Measurements from ENCODE around the gene LRCH4.
A peak's percentile ranks its signal among the peaks of the same experiment; 100 is the strongest.

Gene LRCH4

DNA sequence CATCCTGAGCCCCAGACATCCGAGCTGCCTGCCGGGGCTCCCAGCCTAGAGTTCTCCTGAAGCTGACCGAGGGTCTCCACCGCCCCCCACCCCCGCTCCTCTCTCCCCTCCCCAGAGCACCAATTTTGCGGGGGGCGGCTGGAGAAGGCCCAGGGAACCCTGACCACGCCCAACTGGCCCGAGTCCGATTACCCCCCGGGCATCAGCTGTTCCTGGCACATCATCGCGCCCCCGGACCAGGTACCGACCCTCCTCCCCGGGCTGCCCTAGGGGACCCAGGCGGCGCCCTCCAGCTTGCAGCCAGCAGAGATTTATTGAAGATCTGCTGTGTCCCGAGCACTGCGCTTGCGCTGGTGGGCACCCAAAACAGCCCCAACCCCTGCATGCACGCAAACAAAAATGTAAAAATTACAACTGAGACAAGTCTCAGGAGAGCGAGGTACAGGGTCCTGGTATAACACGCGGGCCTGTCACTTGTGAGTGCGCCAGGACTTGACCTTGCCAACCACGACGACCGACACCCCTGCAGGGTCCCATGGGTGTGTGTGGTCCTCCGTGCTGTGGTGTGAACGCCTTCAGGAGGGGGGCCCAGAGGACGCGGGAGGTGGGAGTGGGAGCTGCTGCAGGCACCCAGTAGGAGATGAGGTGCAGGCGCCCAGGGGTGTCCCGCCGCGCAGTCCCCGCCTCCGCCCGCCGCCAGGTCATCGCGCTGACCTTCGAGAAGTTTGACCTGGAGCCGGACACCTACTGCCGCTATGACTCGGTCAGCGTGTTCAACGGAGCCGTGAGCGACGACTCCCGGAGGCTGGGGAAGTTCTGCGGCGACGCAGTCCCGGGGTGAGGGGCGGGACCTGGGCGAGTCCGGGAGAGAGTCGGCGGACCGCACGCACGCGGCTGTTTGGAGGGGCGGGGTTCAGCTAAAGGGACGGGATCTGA, 19.3 kb upstream of the LRCH4 start:
- H3K4me3 ChIP-seq (ENCODE audit: low read depth, low read length), result peak overlapping the region; percentile 21

DNA sequence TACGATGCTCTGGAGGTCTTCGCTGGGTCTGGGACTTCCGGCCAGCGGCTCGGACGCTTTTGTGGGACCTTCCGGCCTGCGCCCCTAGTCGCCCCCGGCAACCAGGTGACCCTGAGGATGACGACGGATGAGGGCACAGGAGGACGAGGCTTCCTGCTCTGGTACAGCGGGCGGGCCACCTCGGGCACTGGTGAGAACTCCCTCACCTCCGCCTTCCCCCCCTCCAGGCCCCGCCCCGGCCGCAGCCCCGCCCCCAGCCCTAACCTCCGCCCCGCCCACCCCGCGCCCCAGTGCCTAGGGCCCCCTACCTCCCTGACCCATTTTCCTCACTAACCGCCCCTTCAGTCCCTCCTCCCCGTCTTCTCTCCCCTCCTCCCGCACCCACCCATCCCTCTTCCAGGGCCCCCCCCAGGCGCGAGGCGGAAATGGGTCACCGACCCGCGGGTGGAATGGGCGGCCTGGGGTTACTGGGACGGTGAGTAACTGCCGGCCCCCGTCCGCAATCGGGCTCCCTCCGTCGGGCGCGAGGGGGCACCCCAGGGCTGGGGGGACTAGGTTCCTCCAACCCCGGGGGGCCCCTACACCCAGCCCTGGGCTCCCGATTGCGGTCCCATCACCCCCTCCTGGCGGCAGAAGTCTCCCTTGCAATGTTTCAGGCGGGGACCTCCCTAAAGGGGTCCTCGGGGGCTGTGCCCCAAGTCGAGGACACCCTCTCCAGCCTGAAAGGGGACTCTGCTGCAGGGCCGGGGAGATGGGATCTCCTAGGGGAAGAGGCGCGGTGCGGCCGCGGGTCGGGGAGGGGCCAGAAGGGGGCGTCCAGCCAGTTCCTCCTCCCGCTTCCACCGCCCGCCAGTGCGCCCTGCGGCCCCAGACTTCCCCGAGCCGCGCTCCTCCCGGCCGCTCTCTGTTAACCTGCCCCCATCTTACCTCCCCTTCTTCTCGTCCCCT, 18.4 kb upstream of the LRCH4 start:
- peak overlapping the region; percentile 56 for H3K4me3 ChIP-seq (ENCODE audit: low read depth, low read length)

DNA sequence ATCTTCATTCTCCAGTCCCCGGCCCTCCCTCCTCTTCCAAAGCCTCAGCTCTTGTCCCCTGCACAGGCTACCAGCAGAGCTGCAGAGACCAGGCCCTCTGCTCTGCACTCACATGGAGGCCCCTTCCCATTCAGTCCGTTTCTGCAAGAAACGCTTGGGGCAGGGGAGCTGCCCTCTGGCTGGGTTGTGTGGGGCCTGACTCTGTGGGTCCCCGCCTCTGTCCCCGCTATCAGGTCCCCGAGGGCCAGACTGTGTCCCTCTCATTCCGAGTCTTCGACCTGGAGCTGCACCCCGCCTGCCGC, 17.7 kb upstream of the LRCH4 start:
- peak overlapping the region; percentile 56 for H3K4me3 ChIP-seq (ENCODE audit: low read depth, low read length)

DNA sequence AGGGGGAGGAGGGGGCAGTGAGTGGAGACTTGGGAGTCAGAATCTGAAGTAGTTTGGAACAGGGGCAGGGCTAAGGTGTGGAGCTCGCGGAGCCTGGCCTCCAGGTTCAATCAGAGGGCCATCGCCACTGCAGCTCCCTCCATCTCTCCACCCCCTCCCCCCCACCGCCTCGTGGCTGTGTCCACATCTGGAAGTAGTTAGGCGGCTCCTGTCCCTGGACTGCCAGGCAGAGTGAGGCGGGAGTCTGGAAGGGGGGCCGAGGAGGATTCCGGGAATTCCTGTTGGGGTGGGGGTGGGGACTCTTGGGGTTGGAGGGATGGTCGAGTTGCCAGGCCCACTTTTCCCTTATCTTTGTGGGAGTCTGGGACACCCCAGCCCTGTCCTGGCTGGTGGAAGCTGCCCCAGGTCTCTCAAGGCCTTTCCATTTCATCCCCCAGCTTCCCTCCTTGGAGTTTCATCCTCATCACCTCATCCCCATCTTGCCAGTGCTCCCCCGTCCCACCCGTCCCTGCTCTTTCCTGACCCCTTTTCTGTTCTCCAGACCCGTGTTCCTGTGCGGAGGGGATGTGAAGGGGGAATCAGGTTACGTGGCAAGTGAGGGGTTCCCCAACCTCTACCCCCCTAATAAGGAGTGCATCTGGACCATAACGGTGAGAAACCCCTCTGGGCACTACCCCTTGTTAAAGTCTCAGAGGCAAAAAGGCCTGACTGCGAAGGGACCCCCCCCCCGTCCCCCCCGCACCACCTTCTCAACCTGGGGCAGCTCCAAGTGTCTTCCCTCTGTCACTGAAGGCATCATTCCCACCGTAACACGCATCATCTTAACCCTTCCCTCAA, 17.2 kb upstream of the LRCH4 start:
- peak overlapping the region; percentile 56 for H3K4me3 ChIP-seq (ENCODE audit: low read depth, low read length)

DNA sequence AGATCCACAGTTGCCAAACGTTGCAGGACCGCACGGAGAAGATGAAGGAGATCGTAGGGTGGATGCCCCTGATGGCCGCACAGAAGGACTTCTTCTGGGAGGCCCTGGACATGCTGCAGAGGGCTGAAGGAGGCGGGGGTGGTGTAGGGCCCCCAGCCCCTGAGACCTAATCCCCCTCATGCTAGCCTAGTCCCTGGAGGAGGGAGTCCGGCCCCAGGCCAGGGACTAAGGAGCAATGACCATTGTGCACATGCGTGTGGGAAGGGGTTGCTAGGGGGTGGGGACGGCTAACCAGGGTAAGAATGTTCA, 14.8 kb upstream of the LRCH4 start:
- H3K4me3 ChIP-seq (ENCODE audit: low read depth, low read length), result no peak overlapping the region

DNA sequence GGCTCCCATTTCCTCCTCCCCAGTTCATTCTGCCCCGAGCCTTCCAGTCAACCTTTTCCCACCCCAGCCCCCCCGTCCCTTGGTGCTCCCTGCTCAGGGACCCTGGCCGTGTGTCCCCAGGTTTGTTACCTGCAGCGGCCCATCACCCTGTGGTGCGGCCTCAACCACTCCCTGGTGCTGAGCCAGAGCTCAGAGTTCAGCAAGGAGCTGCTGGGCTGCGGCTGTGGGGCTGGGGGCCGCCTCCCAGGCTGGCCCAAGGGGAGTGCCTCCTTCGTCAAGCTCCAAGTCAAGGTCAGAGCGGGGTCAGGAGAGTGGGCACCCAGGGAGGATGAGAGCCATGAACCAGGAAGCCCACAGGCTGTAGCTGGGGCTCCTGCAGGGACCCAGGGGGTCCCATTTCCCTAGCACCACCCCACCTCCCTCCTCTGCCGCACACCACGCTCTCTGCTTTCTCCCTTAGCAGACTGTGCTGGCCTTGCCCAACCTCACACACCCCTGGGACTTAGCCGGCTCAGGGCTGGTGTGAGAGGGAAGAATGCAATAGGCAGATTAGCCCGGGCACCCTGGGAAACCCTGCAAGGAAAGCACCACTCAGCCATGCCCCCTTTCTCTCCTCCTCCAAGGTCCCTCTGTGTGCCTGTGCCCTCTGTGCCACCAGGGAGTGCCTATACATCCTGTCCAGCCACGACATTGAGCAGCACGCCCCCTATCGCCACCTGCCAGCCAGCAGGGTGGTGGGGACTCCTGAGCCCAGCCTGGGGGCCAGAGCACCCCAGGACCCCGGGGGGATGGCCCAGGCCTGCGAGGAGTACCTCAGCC, 14.2 kb upstream of the LRCH4 start:
- H3K4me3 ChIP-seq (ENCODE audit: low read depth, low read length), result no peak overlapping the region

DNA sequence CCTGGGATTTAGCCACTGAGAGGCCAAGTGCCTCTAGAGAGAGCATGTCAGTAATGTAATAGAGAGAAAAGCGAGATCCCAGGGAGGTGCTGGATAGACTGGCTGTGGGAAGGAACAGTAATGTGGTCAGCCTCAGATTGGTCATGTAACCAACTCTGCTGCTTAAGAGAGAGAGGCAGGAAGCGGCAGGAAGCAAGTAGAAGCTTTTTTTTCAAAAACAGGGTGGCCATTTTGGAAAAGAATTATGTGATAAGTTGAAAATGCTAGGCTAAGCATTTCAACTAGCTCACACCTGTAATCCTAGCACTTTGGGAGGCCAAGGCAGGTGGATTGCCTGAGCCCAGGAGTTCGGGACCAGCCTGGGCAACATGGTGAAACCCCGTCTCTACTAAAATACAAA, 12.5 kb upstream of the LRCH4 start:
- H3K4me3 ChIP-seq (ENCODE audit: low read depth, low read length), result no peak overlapping the region

DNA sequence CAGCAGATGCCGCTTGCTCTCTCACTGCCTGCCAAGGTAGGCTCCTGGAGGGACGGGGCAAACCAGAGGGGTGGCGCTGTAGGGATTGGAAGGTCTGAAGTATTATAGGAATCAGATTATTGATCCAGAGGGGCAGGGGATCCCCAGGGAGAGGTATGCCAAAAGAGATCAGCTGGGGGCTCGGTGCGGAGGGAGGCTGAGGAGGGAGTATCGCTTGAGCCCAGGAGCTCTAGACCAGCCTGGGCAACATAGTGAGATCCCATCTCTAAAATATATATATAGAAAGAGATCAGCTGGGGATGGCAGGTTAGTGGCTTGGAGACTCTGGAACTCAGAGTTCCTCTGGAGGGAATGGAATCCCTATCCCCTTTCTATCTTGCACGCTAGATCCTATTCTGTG, 9.3 kb upstream of the LRCH4 start:
- H3K4me3 ChIP-seq (ENCODE audit: low read depth, low read length), result no peak overlapping the region

DNA sequence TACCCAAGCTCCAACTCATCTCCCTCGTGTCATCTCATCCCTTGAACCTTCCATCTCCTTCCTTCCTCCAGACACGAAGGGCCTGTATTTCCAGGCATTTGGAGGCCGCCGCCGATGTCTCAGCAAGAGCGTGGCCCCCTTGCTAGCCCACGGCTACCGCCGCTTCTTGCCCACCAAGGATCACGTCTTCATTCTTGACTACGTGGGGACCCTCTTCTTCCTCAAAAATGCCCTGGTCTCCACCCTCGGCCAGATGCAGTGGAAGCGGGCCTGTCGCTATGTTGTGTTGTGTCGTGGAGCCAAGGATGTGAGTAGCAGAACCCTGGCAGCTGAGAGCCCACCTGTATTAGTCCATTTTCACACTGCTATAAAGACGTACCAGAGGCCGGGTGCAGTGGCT, 5.7 kb upstream of the LRCH4 start:
- no peak overlapping the region for H3K4me3 ChIP-seq (ENCODE audit: low read depth, low read length)

DNA sequence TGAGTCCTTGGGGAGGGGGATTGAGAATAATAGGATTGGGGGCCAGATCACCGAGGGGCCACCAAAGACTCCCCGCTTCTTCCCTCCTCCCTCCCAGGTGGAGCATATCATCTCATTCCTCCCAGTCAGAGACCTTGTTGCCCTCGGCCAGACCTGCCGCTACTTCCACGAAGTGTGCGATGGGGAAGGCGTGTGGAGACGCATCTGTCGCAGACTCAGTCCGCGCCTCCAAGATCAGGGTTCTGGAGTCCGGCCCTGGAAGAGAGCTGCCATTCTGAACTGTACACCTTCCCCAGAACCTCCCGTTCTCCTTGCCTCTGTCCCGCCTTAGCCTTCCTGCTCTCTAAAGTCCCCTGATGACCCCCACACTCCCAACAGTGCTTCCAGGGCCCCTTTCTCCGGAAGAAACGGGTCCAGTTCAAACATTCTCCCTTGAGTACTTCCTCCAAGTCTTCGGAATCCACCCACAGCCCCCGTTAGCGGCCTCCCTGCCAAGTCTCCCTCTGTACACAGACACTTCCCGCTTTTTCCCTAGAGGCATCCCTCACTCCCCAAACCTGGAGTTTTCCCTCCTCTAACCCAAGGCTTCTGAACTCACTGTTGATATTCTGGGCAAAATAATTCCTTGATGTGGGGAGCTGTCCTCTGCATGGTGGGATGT, 4.3 kb upstream of the LRCH4 start:
- no peak overlapping the region for H3K4me3 ChIP-seq (ENCODE audit: low read depth, low read length)

DNA sequence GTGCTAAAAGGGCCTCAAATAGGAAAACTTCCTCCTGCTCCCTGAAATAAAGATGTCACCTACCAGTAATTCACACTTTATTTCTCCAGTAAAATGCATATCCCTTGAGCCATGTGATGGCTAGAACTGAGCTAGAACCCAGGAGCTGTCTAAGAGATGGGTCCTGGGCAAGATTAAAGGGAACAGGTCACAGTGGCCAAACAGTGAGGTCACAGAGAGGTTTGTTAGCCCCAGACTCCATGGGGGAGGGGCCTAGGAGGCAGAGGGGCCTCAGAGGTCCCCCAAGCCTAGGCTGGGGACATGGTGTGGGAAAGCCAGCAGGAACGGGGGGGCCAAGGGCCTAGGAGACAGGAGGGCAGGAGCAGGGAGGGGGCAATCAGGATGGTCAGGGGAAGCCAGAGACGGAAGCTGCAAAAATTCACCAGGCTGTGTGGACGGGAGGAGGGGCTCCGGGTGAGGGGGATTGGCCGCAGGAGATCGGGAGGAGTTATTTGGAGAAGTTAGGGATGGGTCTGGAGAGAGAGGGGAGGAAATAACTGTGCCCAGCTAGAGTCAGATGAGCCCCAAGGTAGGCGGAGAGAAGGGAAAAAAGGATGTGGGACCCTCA, 3.5 kb upstream of the LRCH4 start:
- no peak overlapping the region for H3K4me3 ChIP-seq (ENCODE audit: low read depth, low read length)

DNA sequence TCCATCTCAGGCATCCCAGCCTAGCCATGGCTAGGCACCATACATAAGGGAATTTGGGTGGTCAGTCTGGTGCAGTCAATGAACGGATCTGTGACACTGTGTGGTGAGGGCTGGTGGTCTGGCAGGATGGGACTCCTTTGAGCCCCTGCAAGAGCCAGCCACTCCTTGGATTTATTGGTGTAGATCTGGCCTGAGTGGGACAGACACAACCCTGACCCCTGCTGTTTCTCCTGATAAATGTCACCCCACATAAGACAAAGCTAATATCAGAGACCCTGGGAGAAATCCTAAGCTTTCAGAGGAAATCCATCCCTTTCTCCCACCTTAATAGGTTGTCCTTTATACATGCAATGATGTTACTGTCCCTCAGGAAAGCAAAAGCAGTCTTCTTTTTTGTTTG, 2.5 kb upstream of the LRCH4 start:
- no peak overlapping the region for H3K4me3 ChIP-seq (ENCODE audit: low read depth, low read length)

DNA sequence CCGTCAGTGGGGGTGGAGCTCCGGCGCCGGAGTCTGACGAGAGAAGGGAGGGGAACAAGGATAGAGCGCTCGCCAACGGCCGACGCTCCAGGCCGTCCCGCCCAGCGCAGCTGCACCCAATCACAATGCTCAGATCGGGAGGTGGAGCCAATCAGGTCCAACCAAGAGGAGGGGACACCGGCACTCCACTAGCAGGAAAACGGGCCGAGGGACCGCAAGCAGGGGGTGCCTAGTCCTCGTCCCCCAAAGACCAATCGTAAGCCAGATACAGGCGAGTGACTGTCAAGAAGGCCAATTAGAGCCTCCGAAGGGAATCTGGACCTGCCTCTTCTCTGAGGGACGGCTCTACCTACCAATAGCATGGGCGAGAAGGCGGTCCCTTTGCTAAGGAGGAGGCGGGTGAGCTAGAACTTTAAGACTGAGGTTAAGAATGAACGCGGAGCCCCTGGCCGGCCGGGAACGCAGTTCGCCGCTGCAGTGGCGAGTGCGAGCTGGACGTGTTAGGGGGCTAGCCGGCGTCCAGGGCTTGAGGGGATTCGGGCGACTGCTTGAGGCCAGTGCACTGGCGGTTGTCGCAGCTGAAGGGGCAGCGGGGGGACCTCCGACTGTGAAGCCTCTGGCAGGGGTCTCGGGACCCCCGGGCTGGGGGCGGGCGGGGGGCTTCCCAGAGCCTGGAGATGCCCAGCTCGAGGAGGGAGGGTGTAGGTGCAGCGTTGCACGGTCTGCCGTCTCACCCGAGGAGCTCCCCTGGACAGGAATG, 517 bp upstream of the LRCH4 start, which contains the start of gene FBXO24:
Gene FBXO24, plus strand, starts transcription at position 63 of the 760 bp plus-strand sequence. Its CDS starts 298 bp downstream, at position 361.
- H3K4me3 ChIP-seq (ENCODE audit: low read depth, low read length), result peak within 1 kb of the TSS; percentile 84

DNA sequence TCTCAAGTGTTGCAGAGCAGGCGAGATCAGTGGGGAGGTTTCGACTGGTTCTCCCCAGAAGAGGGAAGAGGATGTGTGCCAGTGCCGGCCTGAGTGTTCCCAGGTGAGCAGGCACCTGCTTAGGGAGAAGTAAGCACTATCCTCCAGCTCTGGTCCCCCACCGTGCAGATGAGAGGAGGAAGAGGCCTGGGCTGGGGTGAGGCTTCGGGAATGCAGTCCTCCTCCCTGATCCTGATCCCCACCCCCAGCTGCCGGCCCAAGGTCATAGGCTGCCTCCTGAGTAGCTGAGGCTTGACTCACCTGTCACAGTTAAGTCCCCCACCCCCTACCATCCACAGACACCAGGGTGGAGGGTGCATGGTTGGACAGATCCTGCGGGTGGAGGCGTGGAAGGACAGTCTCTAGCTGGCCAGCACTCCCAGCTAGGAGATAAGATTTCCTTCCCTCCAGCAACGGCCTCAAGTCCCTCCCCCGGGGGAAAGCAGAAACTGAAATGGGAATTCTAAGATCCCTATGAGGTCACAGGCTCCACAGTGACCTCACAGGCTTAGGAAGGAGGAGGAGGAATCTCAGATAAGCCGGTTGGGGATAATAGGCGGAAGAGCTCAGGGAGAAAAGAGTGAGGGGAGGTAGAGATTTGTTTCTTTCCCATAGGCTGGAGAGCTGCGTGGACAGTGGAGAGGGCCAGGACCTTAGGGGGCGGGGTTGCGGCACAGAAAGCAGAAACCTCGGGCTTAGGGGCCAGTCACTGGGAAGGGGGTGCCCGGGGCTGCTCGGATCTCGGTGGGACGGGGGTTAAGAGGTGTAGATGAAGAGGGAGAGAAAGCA, 1.0 kb downstream of the LRCH4 start:
- H3K4me3 ChIP-seq (ENCODE audit: low read depth, low read length), result peak overlapping the region; percentile 84

DNA sequence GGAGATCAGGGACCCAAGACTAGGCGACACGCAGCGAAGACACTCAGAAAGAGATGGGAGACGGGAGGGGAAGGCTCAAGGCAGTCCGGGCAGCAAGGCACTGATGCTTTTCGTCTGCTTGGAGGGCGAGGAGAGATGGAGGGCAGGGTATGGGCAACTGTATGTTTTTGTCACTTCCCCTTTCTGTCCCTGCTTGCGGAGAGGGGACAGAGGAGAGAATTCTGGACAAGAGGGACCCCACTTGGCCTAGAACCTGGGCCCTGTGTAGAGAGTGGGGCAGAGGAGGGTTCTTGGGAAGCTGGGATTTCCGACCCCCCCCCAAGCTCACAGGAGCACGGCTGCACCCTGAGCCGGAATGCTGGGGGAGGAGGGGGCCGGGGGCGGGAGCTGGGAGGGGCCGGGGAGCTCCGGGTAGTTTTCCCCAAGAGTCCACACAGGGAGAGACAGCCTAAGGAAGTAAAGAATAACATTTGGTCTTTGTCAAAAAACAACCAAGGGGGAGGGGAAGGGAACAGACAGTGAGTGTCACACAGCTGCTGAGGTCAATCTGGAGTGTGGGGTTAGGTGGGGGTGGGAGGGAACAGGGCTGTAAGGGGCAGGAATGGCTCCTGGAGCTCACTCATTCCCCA, 1.8 kb downstream of the LRCH4 start:
- peak overlapping the region; percentile 84 for H3K4me3 ChIP-seq (ENCODE audit: low read depth, low read length)

DNA sequence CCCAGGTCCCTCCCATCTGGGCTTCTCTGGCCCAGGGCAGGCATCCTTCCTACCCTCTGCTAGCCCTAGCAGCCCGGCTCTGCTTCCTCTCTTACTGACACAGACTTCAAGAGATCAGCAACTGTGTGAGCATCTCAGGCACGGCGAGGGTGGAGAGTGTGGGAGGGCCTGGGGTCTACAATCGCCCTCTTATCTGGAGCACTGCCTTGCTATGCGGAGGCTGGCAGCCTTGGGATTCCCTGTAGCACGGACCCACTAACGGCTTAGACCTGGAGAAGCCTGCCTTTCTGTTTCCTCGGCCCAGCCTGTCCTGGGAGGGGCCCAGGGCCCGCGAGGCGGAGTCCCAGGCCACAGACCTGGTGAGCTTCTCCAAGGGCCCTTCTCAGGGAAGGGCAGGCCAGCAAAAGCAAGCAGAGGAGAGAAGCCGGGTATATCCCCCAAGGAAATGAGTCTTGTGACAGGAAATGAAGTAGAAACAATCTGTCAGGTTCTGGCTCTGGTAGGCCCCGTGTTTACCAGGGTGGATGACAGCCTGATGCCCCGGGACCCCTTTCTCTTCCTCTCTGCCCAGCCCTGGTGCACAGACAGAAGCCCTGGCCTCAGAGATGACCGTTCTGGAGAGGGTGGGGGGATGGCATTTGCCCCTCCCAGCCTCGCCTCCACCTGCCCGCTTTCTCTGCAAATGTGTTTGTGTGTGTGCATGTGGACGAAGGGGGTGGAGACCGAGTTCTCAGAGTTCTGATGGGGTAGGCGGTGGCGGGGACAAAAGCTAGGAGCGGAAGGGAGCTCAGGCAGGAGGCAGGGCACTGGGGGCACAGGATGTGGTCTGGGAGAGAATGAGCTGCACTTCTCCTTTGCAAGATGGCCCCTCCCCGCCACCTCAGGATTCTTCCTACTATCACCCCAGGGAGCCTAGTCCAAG, 2.5 kb downstream of the LRCH4 start:
- H3K4me3 ChIP-seq (ENCODE audit: low read depth, low read length), result no peak overlapping the region

Data from iPS-11a (cell line).